ENCODE data around the gene FREM1. TPM values are rescaled to one million over a fixed set of nuclear protein-coding genes. Genes with fewer than 3 reads are reported as not detected.

FREM1 gene
- polyA plus RNA-seq, 1 donor from 2014 or later = 2.3 TPM

DNA sequence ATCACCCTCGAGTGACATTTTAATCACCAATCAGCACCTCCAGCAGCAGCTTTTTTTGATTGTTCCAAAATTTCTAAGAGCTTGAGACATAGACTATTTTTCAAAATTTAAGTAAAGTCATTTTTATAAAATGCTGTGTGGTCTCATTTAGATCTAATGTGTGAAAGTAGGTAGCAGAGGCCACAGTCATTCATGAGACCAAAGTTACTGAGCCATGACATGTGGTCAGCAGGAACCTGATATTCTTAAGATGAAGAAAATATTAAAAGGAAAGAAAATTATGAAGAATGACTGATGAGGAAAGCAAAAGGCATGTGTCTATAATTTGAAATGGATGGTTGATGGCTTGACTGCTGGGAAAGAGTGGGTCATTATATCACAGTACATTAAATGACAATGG, 7.2 kb downstream of the FREM1 start:
- H3K4me3 ChIP-seq (ENCODE audit: low read length) = no peak overlapping the region
- TF ChIP-seq MXI1 (conservative IDR thresholded peaks at IDR 0.05; ENCODE audit: poor library complexity, severe bottlenecking) = no peak
- H3F3A ChIP-seq (ENCODE audit: insufficient read depth, low read length, poor library complexity, severe bottlenecking) = no peaks in the 10 kb centered on the region
- no peaks in the 10 kb centered on the region for H3K9me2 ChIP-seq (ENCODE audit: insufficient read depth, low read length)
- H4K20me1 ChIP-seq (ENCODE audit: insufficient read depth) = no peaks in the 10 kb centered on the region
- H3K4me2 ChIP-seq (ENCODE audit: low read length) = no peak overlapping the region
- peaks cover 7% of the 10 kb centered on the region for H3K27me3 ChIP-seq (ENCODE audit: insufficient read depth, low read depth, low read length)
- H3K36me3 ChIP-seq (ENCODE audit: insufficient read depth, low read length) = no peaks in the 10 kb centered on the region
- no peak overlapping the region for H3K9ac ChIP-seq (ENCODE audit: low read length)
- no peaks in the 10 kb centered on the region for H3K79me2 ChIP-seq (replicated peaks; ENCODE audit: insufficient read depth, low read length)
- no peaks in the 10 kb centered on the region for H3K9me3 ChIP-seq (ENCODE audit: low read length)
- H2AFZ ChIP-seq (ENCODE audit: low read depth, low read length) = no peak overlapping the region
- no peak overlapping the region for H3K27ac ChIP-seq (ENCODE audit: low read length)

DNA sequence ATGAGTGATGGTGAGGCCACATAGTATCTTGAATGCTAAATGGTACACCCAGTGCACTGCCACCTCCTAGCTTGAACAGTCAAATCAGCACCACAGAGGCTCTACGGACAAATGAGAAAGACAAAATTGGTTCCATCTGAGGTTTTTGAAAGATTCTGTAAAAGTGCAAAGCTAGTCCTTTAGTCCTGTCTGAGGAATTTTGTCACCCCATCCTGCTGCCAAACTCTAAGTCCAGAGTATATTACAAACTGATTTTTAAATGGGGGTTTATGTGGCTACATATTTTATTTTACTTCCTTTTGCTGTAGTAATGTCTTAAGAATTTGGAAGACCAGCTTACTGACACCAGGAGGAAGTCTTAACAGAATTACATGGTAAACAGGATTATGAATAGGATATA, 7.7 kb downstream of the FREM1 start:
- Histone ChIP-seq H3K9me2 (ENCODE audit: insufficient read depth, low read length) (no peaks in the 10 kb centered on the region), H3K27me3 (ENCODE audit: insufficient read depth, low read depth, low read length) (peaks cover 4% of the 10 kb centered on the region), H3K9ac (ENCODE audit: low read length) (no peak overlapping the region), H3K36me3 (ENCODE audit: insufficient read depth, low read length) (no peaks in the 10 kb centered on the region), H3K9me3 (ENCODE audit: low read length) (no peaks in the 10 kb centered on the region), H3K79me2 (replicated peaks; ENCODE audit: insufficient read depth, low read length) (no peaks in the 10 kb centered on the region), H3F3A (ENCODE audit: insufficient read depth, low read length, poor library complexity, severe bottlenecking) (no peaks in the 10 kb centered on the region), H4K20me1 (ENCODE audit: insufficient read depth) (no peaks in the 10 kb centered on the region), H3K27ac (ENCODE audit: low read length) (no peak overlapping the region), H3K4me3 (ENCODE audit: low read length) (no peak overlapping the region), H3K4me2 (ENCODE audit: low read length) (no peak overlapping the region), H2AFZ (ENCODE audit: low read depth, low read length) (no peak overlapping the region)
- TF ChIP-seq EZH2 (IDR thresholded peaks at IDR 0.05; ENCODE audit: borderline replicate concordance, insufficient read depth, low read length, poor library complexity, severe bottlenecking) = no peak
- TF ChIP-seq TAF1 (IDR thresholded peaks at IDR 0.05; ENCODE audit: low read depth) = no peak
- TF ChIP-seq MXI1 (conservative IDR thresholded peaks at IDR 0.05; ENCODE audit: poor library complexity, severe bottlenecking) = no peak
- TF ChIP-seq SMC3 (conservative IDR thresholded peaks at IDR 0.05; ENCODE audit: poor library complexity) = no peak
- no peak for TF ChIP-seq CTCF (IDR thresholded peaks at IDR 0.05; ENCODE audit: poor library complexity, severe bottlenecking)
- TF ChIP-seq POLR2AphosphoS5 (IDR thresholded peaks at IDR 0.05) = no peak
- no peak for TF ChIP-seq RAD21 (conservative IDR thresholded peaks at IDR 0.05)
- no peak for TF ChIP-seq EP300 (conservative IDR thresholded peaks at IDR 0.05; ENCODE audit: poor library complexity, severe bottlenecking)
- TF ChIP-seq, protein P1, sequence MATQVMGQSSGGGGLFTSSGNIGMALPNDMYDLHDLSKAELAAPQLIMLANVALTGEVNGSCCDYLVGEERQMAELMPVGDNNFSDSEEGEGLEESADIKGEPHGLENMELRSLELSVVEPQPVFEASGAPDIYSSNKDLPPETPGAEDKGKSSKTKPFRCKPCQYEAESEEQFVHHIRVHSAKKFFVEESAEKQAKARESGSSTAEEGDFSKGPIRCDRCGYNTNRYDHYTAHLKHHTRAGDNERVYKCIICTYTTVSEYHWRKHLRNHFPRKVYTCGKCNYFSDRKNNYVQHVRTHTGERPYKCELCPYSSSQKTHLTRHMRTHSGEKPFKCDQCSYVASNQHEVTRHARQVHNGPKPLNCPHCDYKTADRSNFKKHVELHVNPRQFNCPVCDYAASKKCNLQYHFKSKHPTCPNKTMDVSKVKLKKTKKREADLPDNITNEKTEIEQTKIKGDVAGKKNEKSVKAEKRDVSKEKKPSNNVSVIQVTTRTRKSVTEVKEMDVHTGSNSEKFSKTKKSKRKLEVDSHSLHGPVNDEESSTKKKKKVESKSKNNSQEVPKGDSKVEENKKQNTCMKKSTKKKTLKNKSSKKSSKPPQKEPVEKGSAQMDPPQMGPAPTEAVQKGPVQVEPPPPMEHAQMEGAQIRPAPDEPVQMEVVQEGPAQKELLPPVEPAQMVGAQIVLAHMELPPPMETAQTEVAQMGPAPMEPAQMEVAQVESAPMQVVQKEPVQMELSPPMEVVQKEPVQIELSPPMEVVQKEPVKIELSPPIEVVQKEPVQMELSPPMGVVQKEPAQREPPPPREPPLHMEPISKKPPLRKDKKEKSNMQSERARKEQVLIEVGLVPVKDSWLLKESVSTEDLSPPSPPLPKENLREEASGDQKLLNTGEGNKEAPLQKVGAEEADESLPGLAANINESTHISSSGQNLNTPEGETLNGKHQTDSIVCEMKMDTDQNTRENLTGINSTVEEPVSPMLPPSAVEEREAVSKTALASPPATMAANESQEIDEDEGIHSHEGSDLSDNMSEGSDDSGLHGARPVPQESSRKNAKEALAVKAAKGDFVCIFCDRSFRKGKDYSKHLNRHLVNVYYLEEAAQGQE (IDR thresholded peaks at IDR 0.05; ENCODE audit: borderline replicate concordance) = no peak

GRCh38 chr9:14899815-14900193, 10.4 kb downstream of the FREM1 start:
- Histone ChIP-seq H3F3A (ENCODE audit: insufficient read depth, low read length, poor library complexity, severe bottlenecking) (no peaks in the 10 kb centered on the region), H3K79me2 (replicated peaks; ENCODE audit: insufficient read depth, low read length) (no peaks in the 10 kb centered on the region), H3K9me3 (ENCODE audit: low read length) (no peaks in the 10 kb centered on the region), H4K20me1 (ENCODE audit: insufficient read depth) (no peaks in the 10 kb centered on the region), H3K36me3 (ENCODE audit: insufficient read depth, low read length) (no peaks in the 10 kb centered on the region), H3K4me2 (ENCODE audit: low read length) (no peak overlapping the region), H3K9me2 (ENCODE audit: insufficient read depth, low read length) (no peaks in the 10 kb centered on the region), H3K9ac (ENCODE audit: low read length) (no peak overlapping the region), H2AFZ (ENCODE audit: low read depth, low read length) (no peak overlapping the region), H3K27me3 (ENCODE audit: insufficient read depth, low read depth, low read length) (no peaks in the 10 kb centered on the region), H3K4me3 (ENCODE audit: low read length) (no peak overlapping the region), H3K27ac (ENCODE audit: low read length) (no peak overlapping the region)
- TF ChIP-seq MXI1 (conservative IDR thresholded peaks at IDR 0.05; ENCODE audit: poor library complexity, severe bottlenecking) (no peak), CTCF (IDR thresholded peaks at IDR 0.05; ENCODE audit: poor library complexity, severe bottlenecking) (no peak), SMC3 (conservative IDR thresholded peaks at IDR 0.05; ENCODE audit: poor library complexity) (no peak), EZH2 (IDR thresholded peaks at IDR 0.05; ENCODE audit: borderline replicate concordance, insufficient read depth, low read length, poor library complexity, severe bottlenecking) (no peak), EP300 (conservative IDR thresholded peaks at IDR 0.05; ENCODE audit: poor library complexity, severe bottlenecking) (no peak), TAF1 (IDR thresholded peaks at IDR 0.05; ENCODE audit: low read depth) (no peak), RAD21 (conservative IDR thresholded peaks at IDR 0.05) (no peak), POLR2AphosphoS5 (IDR thresholded peaks at IDR 0.05) (no peak)
- TF ChIP-seq, protein P1 (IDR thresholded peaks at IDR 0.05; ENCODE audit: borderline replicate concordance) = no peak

All from neural cell (in vitro differentiated cells).